ENCODE measurements around the gene REV3L. TPM values are rescaled to one million over a fixed set of nuclear protein-coding genes. Genes with fewer than 3 reads are reported as not detected.

The REV3L gene
- total and polyA plus RNA-seq, 12 donors = 16.8 to 45.7 (median 26.6) TPM

DNA sequence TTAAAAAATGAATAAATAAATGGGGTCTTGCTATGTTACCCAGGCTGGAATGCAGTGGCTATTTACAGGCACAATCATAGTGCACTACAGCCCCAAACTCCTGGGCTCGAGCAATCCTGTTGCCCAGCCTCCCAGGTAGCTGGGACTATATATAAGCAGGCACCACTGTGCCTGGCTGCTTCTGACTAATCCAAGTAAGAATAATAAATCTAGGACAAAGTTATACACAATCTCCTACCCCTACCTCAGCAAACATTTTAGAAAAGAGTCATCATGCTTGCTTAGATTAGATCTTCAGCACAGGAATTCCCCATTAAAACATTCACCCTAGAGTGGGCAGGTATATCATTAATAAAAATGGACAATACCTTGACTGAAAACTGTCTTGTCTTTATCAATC is 124.6 kb downstream of the REV3L start:
- intact Hi-C loops (cut with DNase I) = no loop called here
- DNase-seq = no peak
- WGBS, 4 donors = 87 to 98% (median 91%) methylated on average over 1 of the region's 1 CpG
- Histone ChIP-seq H3K27ac (no peak overlapping the region), H3K36me3 (replicated peaks in 1 of 2) (peaks cover 0 to 22% of the 10 kb centered on the region in 2 donors), H3K27me3 (no peaks in the 10 kb centered on the region), H3K4me3 (no peak overlapping the region), H3K9me3 (replicated peaks in 1 of 3) (no peaks in the 10 kb centered on the region), H3K4me1 (replicated peaks in 1 of 2) (peaks cover 5 to 12% of the 10 kb centered on the region in 2 donors)
- TF ChIP-seq, protein P1, sequence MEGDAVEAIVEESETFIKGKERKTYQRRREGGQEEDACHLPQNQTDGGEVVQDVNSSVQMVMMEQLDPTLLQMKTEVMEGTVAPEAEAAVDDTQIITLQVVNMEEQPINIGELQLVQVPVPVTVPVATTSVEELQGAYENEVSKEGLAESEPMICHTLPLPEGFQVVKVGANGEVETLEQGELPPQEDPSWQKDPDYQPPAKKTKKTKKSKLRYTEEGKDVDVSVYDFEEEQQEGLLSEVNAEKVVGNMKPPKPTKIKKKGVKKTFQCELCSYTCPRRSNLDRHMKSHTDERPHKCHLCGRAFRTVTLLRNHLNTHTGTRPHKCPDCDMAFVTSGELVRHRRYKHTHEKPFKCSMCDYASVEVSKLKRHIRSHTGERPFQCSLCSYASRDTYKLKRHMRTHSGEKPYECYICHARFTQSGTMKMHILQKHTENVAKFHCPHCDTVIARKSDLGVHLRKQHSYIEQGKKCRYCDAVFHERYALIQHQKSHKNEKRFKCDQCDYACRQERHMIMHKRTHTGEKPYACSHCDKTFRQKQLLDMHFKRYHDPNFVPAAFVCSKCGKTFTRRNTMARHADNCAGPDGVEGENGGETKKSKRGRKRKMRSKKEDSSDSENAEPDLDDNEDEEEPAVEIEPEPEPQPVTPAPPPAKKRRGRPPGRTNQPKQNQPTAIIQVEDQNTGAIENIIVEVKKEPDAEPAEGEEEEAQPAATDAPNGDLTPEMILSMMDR (IDR thresholded peaks at IDR 0.05) = no peak
- TF ChIP-seq POLR2A (IDR thresholded peaks at IDR 0.05) = no peak

- no peak overlapping the region for H3K27ac ChIP-seq
- H3K36me3 ChIP-seq (replicated peaks in 1 of 2) = peaks cover 0 to 23% of the 10 kb centered on the region in 2 donors
- intact Hi-C loops (cut with DNase I) = no loop called here
- H3K9me3 ChIP-seq (replicated peaks in 1 of 3) = no peaks in the 10 kb centered on the region
- TF ChIP-seq, protein P1 (IDR thresholded peaks at IDR 0.05) = no peak
- no peak for TF ChIP-seq POLR2A (IDR thresholded peaks at IDR 0.05)
- no peak overlapping the region for H3K4me3 ChIP-seq
- no peak for DNase-seq
- H3K27me3 ChIP-seq = no peaks in the 10 kb centered on the region
- peaks cover 5 to 12% of the 10 kb centered on the region in 2 donors for H3K4me1 ChIP-seq (replicated peaks in 1 of 2)
Observed at GRCh38 chr6:111357705-111358104, 125.3 kb downstream of the REV3L start.

DNA sequence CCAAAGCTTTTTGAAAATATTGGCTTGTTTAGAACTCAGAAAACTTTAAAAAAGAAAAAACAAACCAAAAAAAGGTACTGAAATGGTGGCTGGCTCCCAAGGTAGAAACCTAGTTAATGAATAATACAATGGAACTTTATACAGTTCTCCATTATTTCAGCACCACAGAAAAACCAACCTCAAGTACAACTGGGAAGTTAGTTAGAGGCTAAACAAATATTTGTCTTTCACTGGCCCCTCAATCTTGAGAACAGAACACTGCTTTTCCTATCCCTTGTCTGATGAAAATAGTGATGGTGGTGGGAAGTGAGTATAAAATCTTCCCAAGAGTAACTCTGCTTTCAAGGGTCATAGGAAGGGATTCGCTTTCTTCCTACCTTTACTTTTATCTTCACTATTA is 126.5 kb downstream of the REV3L start:
- Histone ChIP-seq H3K4me3 (no peak overlapping the region), H3K9me3 (replicated peaks in 1 of 3) (no peaks in the 10 kb centered on the region), H3K36me3 (replicated peaks in 1 of 2) (peaks cover 0 to 23% of the 10 kb centered on the region in 2 donors), H3K27me3 (no peaks in the 10 kb centered on the region), H3K27ac (no peak overlapping the region), H3K4me1 (replicated peaks in 1 of 2) (peaks cover 5 to 12% of the 10 kb centered on the region in 2 donors)
- DNase-seq = no peak
- WGBS, 4 donors = 93 to 100% (median 99%) methylated on average over 1 of the region's 1 CpG
- TF ChIP-seq, protein P1 (IDR thresholded peaks at IDR 0.05) = no peak
- no peak for TF ChIP-seq POLR2A (IDR thresholded peaks at IDR 0.05)
- intact Hi-C loops (cut with DNase I) = no loop called here

DNA sequence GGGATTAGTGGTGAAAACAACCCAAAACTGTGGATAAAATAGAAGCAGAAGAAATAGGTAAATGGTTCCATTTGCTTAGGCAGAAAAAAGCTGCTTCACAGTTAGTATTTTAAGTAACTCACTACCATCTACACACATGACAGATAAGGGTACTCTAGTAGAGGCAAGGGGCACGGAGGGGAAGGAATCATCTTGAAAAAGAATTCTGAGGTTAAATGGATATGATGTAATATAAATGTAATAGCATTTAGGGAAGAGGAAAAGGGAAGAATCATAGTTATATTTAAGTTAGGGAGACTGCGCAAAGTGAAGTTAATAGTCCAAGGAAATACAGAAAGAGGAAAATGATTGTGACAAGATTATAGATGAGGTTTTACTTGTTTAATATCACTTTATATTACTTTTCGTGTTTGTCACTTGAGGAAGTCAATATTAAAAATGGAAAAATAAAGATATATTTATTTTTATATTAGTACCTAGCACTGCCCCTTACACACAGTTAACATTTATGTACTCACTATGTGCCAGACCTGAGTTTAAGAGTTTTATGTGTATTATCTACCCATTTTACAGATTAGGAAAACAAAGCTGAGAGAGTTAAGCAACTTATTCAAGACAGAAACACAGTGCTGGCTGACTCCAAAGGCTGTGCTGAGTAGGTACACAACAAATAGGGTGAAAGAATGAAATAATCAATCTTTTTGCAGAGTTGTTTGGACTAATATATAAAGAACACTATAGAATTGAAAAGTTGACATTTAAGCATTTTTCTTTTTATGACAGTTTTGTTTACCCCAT is 128.1 kb downstream of the REV3L start:
- Histone ChIP-seq H3K27me3 (no peaks in the 10 kb centered on the region), H3K9me3 (replicated peaks in 1 of 3) (no peaks in the 10 kb centered on the region), H3K4me3 (no peak overlapping the region), H3K36me3 (replicated peaks in 1 of 2) (peaks cover 0 to 38% of the 10 kb centered on the region in 2 donors), H3K4me1 (replicated peaks in 1 of 2) (peaks cover 5 to 12% of the 10 kb centered on the region in 2 donors), H3K27ac (peak overlapping the region in 1 of 5 donors; percentile 2)
- intact Hi-C loops (cut with DNase I) = no loop called here
- DNase-seq = no peak
- TF ChIP-seq POLR2A (IDR thresholded peaks at IDR 0.05) = no peak
- 80 to 84% (median 81%) methylated on average over 3 of the region's 3 CpGs for WGBS, 4 donors

Measured in adrenal gland (tissue), 12 donors.